Activated T-helper 17 cell treated with anti-CD3 and anti-CD28 coated beads, Interleukin-2, amount 50 U/mL, for 72 hours (primary cell): Measurements from ENCODE around the gene C1R. TPM values are rescaled to one million over a fixed set of nuclear protein-coding genes. Genes with fewer than 3 reads are reported as not detected.
"Not testable (repeated sequence)": the region's sequence is repeated elsewhere in the genome, so short reads cannot be mapped to it uniquely, and the experiment has no call there.

Experiments used
- ATAC-seq: fragments of 150-1000 bp; cut with Tn5 transposase; replicated peaks from 2 replicates; pipeline ENCODE4 v1.10.0; 2021; ENCODE audit warnings: mild to moderate bottlenecking, moderate library complexity
- H3K27ac Mint-ChIP-seq: one replicate; pipeline ENCODE4 v1.8.0; 2022; ENCODE audit warnings: mixed read lengths
- H3K27me3 Mint-ChIP-seq: one replicate; pipeline ENCODE4 v1.8.0; 2022; ENCODE audit warnings: mixed read lengths
- H3K36me3 Mint-ChIP-seq: one replicate; pipeline ENCODE4 v1.8.0; 2022; ENCODE audit warnings: low read depth, mild to moderate bottlenecking, mixed read lengths
- H3K4me1 Mint-ChIP-seq: one replicate; pipeline ENCODE4 v1.8.0; 2022; ENCODE audit warnings: mixed read lengths
- H3K4me3 Mint-ChIP-seq: one replicate; pipeline ENCODE4 v1.8.0; 2022; ENCODE audit warnings: mild to moderate bottlenecking, mixed read lengths
- H3K9me3 Mint-ChIP-seq: one replicate; pipeline ENCODE4 v1.8.0; 2022; ENCODE audit warnings: mixed read lengths
- total RNA-seq, 2 donors: library from RNA; stranded (reverse); gene quantifications; one replicate each; pipeline ENCODE4 v1.2.3, GENCODE V29; 2022

Gene C1R
- total RNA-seq, 2 donors from 2014 or later = 3.2 to 3.3 TPM

DNA sequence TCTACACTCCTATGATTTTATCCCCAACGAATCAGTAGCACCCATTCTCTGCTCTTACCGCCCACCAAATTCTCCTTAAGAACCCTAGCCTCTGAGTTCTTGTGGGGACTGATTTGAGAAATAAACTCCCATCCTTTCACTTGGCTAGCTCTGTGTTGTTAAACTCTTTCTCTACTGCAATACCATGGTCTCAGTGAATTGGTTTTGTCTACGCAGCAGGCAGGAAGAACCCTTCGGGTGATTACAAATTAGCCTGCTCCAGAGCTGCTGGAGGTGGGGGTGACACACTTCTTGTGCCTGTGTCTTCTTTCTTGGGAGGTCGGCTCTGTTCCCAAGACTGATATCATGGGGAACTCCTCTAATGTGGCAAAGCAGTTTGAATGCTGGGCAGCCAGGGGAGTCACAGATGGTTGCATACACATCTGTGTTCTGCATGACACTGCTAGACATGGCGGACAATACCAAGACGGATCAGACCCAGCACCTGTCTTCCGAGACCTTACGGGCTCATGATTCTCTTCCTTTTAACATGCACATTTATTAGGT is 33.3 kb downstream of the C1R start:
- Mint-ChIP-seq H3K36me3 (no peaks in the 10 kb centered on the region), H3K27ac (no peak overlapping the region), H3K9me3 (no peaks in the 10 kb centered on the region), H3K4me1 (peaks cover 4% of the 10 kb centered on the region), H3K27me3 (peaks cover 22% of the 10 kb centered on the region), H3K4me3 (no peak overlapping the region)
- ATAC-seq = no peak

DNA sequence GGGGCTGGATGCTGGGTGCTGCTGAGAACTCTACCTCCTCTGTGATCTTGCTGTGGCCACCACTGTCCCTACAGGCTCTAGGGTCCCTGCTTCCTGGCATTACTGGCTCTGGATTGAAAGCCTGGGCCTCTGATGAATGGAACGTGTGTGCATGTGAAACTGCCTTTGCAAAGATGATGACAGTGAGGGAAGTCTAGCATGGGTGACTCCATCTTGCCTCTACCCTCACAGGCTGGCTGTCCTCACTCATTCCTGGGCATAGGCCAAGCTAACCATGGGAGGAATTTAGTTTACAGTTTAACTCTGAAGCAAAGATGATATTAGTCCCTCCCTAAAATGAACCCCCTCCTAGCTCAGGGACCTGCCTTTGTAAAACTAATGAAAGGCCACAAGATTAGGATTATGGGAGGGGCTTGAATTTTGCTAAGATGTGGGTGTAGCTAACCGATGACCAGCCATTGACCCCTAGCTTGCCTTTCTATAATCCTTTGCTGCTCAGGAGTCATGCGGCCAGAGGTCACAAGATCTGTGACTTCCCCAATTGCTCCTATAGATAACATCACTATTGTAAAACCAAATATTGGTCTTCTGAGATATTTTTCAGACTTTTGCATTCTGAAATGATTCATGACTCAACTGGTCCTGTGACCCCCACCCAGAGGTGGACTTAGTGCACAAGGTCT is 33.9 kb downstream of the C1R start:
- no peaks in the 10 kb centered on the region for H3K9me3 Mint-ChIP-seq
- no peak for ATAC-seq
- H3K4me1 Mint-ChIP-seq = peaks cover 5% of the 10 kb centered on the region
- no peaks in the 10 kb centered on the region for H3K36me3 Mint-ChIP-seq
- peaks cover 22% of the 10 kb centered on the region for H3K27me3 Mint-ChIP-seq
- H3K4me3 Mint-ChIP-seq = no peak overlapping the region
- no peak overlapping the region for H3K27ac Mint-ChIP-seq

DNA sequence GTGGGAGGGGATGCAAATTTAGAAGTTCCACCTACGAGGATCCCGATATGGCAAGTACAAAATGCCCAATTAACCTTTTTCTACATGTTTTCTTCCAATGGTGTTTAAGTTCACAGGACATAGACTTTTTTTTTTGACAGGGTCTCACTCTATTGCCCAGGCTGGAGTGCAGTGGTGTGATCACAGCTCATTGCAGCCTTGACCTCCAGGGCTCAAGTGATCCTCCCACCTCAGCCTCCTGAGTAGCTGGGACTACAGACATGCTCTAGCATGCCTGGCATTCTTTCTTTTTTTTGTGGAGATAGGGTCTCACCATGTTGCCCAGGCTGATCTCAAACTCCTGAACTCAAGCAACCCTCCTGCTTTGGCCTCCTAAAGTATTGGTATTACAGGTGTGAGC is 36.5 kb downstream of the C1R start:
- not testable (repeated sequence) for ATAC-seq, H3K27ac Mint-ChIP-seq, H3K36me3 Mint-ChIP-seq, H3K4me1 Mint-ChIP-seq, H3K4me3 Mint-ChIP-seq, H3K9me3 Mint-ChIP-seq
- peaks cover 21% of the 10 kb centered on the region for H3K27me3 Mint-ChIP-seq

DNA sequence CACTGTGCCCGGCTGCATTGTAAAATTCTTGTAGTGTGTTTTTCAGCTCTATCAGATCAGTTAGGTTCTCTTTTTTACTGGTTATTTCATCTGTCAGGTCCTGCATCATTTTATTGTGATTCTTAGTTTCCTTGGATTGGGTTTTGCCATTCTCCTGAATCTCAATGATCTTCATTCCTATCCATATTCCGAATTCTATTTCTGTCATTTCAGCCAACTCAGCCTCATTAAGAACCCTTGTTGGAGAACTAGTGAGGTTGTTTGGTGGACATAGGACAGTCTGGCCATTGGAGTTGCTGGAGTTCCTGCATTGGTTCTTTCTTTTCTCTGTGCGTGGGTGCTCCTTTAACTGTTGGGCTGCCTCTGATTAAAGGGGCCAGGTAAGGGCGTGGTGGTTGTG is 37.3 kb downstream of the C1R start:
- Mint-ChIP-seq H3K4me3 (no peak overlapping the region), H3K27me3 (peaks cover 16% of the 10 kb centered on the region), H3K9me3 (no peaks in the 10 kb centered on the region), H3K4me1 (peaks cover 5% of the 10 kb centered on the region), H3K27ac (no peak overlapping the region), H3K36me3 (no peaks in the 10 kb centered on the region)
- no peak for ATAC-seq

DNA sequence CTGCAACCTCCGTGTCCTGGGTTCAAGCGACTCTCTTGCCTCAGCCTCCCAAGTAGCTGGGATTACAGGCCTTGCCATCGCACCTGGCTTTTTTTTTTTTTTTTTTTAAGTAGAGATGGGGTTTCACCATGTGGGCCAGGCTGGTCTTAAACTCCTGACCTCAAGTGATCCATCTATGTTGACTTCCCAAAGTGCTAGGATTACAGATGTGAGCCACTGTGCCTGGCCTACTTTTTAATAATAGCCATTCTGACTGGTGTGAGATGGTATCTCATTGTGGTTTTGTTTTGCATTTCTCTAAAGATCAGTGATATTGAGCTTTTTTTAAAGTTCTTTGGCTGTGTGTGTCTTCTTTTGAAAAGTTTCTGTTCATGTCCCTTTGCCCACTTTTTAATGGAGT is 42.3 kb downstream of the C1R start:
- H3K36me3 Mint-ChIP-seq, H3K9me3 Mint-ChIP-seq, H3K4me3 Mint-ChIP-seq, H3K4me1 Mint-ChIP-seq, ATAC-seq, H3K27me3 Mint-ChIP-seq, H3K27ac Mint-ChIP-seq: not testable (repeated sequence)

DNA sequence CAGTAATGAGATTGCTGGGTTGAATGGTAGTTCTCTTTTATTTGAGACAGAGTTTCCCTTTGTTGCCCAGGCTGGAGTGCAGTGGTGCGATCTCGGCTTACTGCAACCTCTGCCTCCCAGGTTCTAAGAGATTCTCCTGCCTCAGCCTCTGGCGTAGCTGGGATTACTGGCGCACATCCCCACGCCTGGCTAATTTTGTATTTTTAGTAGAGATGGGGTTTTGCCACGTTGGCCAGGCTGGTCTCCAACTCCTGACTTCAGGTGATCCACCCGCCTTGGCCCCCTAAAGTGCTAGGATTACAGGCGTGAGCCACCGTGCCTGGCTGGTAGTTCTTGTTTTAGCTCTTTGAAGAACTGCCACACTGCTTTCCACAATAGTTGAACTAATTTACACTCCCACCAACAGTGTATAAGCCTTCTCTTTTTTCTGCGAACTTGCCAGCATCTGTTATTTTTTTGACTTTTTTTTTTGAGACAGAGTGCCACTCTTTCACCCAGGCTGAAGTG is 42.7 kb downstream of the C1R start:
- H3K27me3 Mint-ChIP-seq, H3K27ac Mint-ChIP-seq, H3K4me1 Mint-ChIP-seq, ATAC-seq, H3K36me3 Mint-ChIP-seq, H3K9me3 Mint-ChIP-seq, H3K4me3 Mint-ChIP-seq: not testable (repeated sequence)

DNA sequence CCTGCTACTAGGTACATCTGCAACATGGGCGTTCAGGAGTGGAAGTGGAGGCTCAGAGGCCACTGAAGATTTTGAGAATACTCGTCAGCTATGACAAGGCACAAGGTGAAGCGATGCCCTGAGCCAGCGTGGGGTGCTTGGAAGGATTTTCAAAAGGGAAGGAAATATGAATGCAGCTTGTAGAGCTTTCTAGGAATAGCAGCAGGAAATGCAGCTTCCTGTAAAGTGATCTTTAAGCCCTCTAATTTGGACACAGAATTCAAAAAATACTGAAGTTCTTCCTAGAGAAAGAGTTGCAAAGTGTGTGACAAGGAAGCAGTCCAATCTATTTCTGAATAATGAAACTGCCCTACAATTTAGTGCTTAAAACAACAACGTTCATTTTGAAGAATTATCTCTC is 44.9 kb downstream of the C1R start:
- Mint-ChIP-seq H3K36me3 (no peaks in the 10 kb centered on the region), H3K27me3 (no peaks in the 10 kb centered on the region), H3K27ac (no peak overlapping the region), H3K9me3 (no peaks in the 10 kb centered on the region), H3K4me1 (no peaks in the 10 kb centered on the region), H3K4me3 (no peak overlapping the region)
- no peak for ATAC-seq

DNA sequence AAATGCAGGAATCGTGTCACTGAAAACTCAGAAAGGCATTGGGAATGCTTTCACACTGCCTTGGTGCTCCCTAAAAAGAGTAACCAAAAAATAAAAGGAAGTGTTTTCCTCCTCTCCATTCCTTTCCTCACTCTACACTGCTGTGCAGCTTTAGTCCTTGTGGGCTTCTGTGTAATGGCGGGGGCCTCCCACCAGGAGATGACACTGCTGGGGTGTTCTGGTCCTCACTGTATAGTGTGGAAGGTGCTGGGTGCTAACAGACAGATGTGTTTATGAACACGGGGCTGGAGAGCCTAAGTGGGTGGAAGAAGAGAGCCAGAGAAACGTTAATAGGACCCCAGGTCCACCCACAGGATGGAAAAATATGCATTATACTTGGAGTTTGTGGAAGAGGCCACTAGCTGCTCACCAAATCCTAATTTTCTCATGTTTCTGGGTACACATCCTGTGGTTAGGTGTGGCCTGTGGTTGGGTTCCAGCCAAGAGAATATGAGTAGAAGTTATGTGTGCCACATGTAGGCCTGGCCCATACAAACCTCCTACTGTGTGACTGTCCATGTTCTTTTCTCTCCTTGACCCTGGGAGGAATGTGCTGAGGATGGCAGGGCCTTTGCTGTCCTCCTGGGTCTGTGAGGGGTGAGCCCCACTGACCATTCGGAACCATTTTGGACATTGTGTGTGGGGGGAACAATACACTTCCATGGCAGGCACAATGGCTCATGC is 45.7 kb downstream of the C1R start:
- Mint-ChIP-seq H3K4me1 (no peaks in the 10 kb centered on the region), H3K27me3 (no peaks in the 10 kb centered on the region), H3K4me3 (no peak overlapping the region), H3K27ac (no peak overlapping the region), H3K36me3 (no peaks in the 10 kb centered on the region), H3K9me3 (no peaks in the 10 kb centered on the region)
- no peak for ATAC-seq

DNA sequence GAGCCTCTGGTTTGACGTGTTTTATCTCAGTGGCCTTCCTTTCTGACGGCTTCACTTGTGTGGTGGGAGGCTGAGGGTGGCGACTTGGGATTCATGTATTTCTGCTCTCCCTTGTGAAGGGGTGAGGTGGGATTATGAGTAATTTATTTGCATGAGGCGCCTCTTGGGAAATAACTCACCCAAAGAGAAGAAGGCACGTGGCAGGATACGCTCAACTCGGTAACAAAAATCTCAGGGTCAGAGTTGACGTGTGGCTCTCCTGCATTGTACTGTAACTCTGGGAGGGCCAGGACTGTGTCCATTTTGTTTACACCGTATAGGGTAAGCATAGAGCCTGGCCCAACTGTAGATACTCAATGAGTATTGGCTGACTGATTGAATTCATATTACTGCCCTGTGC is 46.3 kb downstream of the C1R start:
- H3K9me3 Mint-ChIP-seq = no peaks in the 10 kb centered on the region
- H3K4me1 Mint-ChIP-seq = no peaks in the 10 kb centered on the region
- H3K36me3 Mint-ChIP-seq = no peaks in the 10 kb centered on the region
- H3K27me3 Mint-ChIP-seq = no peaks in the 10 kb centered on the region
- H3K4me3 Mint-ChIP-seq = no peak overlapping the region
- no peak for ATAC-seq
- H3K27ac Mint-ChIP-seq = no peak overlapping the region

DNA sequence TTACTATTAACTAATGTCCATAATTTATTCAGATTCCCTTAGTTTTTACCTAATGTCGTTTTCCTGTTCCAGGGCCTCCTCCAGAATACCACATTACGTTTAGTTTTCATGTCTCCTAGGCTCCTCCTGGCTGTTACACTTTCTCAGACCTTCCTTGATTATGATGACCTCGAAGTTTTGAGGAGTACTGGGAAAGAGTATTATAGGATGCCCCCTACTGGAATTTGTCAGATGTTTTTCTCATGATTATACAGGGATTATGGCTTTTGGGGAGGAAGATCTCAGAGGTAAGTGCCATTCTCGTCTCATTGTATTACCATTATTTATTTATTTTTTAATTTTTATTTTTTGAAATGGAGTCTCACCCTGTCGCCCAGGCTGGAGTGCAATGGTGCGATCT is 49.4 kb downstream of the C1R start:
- Mint-ChIP-seq H3K4me3 (no peak overlapping the region), H3K36me3 (no peaks in the 10 kb centered on the region), H3K4me1 (no peaks in the 10 kb centered on the region), H3K9me3 (no peaks in the 10 kb centered on the region), H3K27me3 (no peaks in the 10 kb centered on the region), H3K27ac (no peak overlapping the region)
- peak; percentile 43 for ATAC-seq

DNA sequence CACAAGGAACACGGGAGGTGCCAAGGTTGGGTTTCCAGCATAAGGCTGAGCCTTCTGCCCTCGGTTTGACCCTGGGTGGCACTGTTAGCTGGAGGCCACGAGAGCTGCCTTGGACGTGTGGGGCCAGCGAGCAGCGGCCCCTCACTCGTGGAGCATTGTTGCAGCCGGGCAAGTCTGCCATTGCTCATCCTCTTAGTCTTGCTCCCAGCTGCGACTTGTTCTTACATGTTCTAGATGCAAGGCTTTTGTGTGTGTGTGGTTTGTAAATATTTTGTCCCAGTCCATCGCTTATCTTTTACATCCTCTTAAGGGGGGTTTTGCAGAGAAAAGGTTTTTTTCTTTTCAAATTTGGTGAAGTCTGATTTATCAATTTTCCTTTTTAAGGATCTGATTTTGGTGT is 52.8 kb downstream of the C1R start:
- no peaks in the 10 kb centered on the region for H3K9me3 Mint-ChIP-seq
- H3K27me3 Mint-ChIP-seq = no peaks in the 10 kb centered on the region
- H3K4me3 Mint-ChIP-seq = no peak overlapping the region
- no peaks in the 10 kb centered on the region for H3K36me3 Mint-ChIP-seq
- no peak overlapping the region for H3K27ac Mint-ChIP-seq
- no peak for ATAC-seq
- no peaks in the 10 kb centered on the region for H3K4me1 Mint-ChIP-seq

DNA sequence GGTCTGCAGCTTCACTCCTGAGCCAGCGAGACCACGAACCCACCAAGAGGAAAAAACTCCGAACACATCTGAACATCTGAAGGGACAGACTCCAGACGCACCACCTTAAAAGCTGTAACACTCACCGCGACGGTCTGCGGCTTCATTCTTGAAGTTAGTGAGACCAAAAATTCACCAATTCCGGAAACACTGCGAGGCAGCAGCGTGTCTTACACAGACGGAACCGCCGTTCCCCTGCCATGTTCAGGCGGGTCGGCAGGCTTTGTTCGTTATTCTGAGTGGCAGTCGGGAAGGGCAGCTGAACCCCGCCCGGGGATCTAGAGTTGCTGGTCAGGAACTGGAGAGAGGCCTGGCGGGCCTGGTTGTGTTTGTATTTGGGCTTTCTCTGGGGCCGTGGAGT is 53.7 kb downstream of the C1R start:
- no peaks in the 10 kb centered on the region for H3K27me3 Mint-ChIP-seq
- ATAC-seq = no peak
- no peaks in the 10 kb centered on the region for H3K4me1 Mint-ChIP-seq
- H3K27ac Mint-ChIP-seq = no peak overlapping the region
- H3K36me3 Mint-ChIP-seq = no peaks in the 10 kb centered on the region
- H3K4me3 Mint-ChIP-seq = no peak overlapping the region
- H3K9me3 Mint-ChIP-seq = no peaks in the 10 kb centered on the region

DNA sequence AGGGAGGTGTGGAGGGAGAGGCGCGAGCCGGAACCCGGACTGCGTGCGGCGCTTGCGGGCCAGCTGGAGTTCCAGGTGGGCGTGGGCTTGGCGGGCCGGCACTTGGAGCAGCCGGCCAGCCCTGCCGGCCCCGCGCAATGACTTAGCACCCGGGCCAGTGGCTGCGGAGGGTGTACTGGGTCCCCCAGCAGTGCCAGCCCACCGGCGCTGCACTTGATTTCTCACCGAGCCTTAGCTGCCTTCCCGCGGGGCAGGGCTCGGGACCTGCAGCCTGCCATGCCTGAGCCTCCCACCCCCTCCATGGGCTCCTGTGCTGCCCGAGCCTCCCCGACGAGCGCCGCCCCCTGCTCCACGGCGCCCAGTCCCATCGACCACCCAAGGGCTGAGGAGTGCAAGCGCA is 54.8 kb downstream of the C1R start:
- not testable (repeated sequence) for H3K4me3 Mint-ChIP-seq, H3K27me3 Mint-ChIP-seq, H3K27ac Mint-ChIP-seq, ATAC-seq, H3K9me3 Mint-ChIP-seq, H3K4me1 Mint-ChIP-seq, H3K36me3 Mint-ChIP-seq

DNA sequence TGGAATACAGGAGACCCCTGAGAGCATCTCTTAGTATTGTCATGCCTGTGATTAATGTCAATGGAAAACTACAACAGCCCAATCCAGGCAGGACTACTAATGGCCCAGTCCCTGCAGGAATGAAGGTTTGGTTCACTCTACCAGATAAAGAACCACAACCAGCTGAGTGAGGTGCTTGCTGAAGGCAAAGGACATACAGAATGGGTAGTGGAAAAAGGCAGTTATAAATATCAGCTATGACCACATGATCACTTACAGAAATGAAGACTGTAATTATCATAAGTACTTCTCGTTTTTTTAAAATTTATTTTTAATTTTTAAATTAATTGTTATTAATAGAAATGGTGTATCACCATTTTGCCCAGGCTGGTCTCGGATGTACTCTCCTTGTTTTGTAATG is 56.8 kb downstream of the C1R start:
- no peaks in the 10 kb centered on the region for H3K9me3 Mint-ChIP-seq
- ATAC-seq = no peak
- H3K27ac Mint-ChIP-seq = no peak overlapping the region
- H3K36me3 Mint-ChIP-seq = no peaks in the 10 kb centered on the region
- no peaks in the 10 kb centered on the region for H3K27me3 Mint-ChIP-seq
- H3K4me1 Mint-ChIP-seq = no peaks in the 10 kb centered on the region
- no peak overlapping the region for H3K4me3 Mint-ChIP-seq

DNA sequence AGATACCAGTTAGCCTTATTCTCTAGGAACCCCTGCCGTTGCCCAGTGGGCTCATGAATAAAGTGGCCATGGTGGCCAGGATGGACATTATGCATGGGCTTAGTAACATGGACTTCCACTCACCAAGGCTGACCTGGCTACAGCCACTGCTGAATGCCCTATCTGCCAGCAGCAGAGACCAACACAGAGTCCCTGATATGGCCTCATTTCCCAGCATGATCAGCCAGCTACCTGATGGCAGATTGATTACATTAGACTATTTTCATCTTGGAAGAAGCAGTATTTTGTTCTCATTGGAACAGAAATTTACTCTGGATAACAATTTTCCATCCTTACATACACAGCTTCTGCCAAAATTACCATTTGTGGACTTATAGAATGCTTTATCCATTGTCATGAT is 57.8 kb downstream of the C1R start:
- no peak for ATAC-seq
- Mint-ChIP-seq H3K36me3 (no peaks in the 10 kb centered on the region), H3K4me1 (no peaks in the 10 kb centered on the region), H3K4me3 (no peak overlapping the region), H3K27me3 (no peaks in the 10 kb centered on the region), H3K27ac (no peak overlapping the region), H3K9me3 (no peaks in the 10 kb centered on the region)
